WI38 (cell line): ENCODE results near the gene RHD.
"Not testable (repeated sequence)": the region's sequence is repeated elsewhere in the genome, so short reads cannot be mapped to it uniquely, and the experiment has no call there.

Source experiments
- H3K4me3 ChIP-seq: 2 replicates; pipeline ENCODE4 v1.5.1; 2011; ENCODE audit warnings: low read depth, mild to moderate bottlenecking, control low read depth, low read length
- CTCF ChIP-seq: IDR thresholded peaks from 2 replicates; pipeline ENCODE4 v1.5.1; 2012; ENCODE audit warnings: low read depth, mild to moderate bottlenecking, control low read depth, low read length

RHD gene

GRCh38 chr1:25361901-25362300 lies 89.6 kb downstream of the RHD start:
- H3K4me3 ChIP-seq: no peak overlapping the region
- no peak for TF ChIP-seq CTCF

- H3K4me3 ChIP-seq: not testable (repeated sequence)
Measured at GRCh38 chr1:25362634-25363559, 90.6 kb downstream of the RHD start.

- TF ChIP-seq CTCF: no peak
- no peak overlapping the region for H3K4me3 ChIP-seq
Measured at GRCh38 chr1:25369241-25369640, 96.9 kb downstream of the RHD start.

GRCh38 chr1:25369691-25370271 lies 97.5 kb downstream of the RHD start:
- not testable (repeated sequence) for H3K4me3 ChIP-seq

GRCh38 chr1:25371757-25372156 lies 99.4 kb downstream of the RHD start:
- not testable (repeated sequence) for H3K4me3 ChIP-seq

GRCh38 chr1:25378367-25378766 lies 106.1 kb downstream of the RHD start:
- not testable (repeated sequence) for H3K4me3 ChIP-seq
